ENCODE measurements around the gene PLA2G4E.

PLA2G4E gene

GRCh38 chr15:42016971-42017370 lies 3.9 kb downstream of the PLA2G4E start:
- no peak for DNase-seq

- DNase-seq = no peak
Observed at GRCh38 chr15:42014406-42014805, 6.4 kb downstream of the PLA2G4E start.

- DNase-seq = peak; percentile 53
Observed at GRCh38 chr15:42012928-42013482, 7.8 kb downstream of the PLA2G4E start.

- peak; percentile 94 for DNase-seq
Observed at GRCh38 chr15:42012241-42012640, 8.6 kb downstream of the PLA2G4E start.

- DNase-seq = no peak
Observed at GRCh38 chr15:42011074-42011473, 9.8 kb downstream of the PLA2G4E start.

- DNase-seq = no peak
Observed at GRCh38 chr15:42010434-42010833, 10.4 kb downstream of the PLA2G4E start.

GRCh38 chr15:42009474-42009873 lies 11.4 kb downstream of the PLA2G4E start:
- DNase-seq = no peak

GRCh38 chr15:42009022-42009421 lies 11.8 kb downstream of the PLA2G4E start:
- DNase-seq = no peak

- no peak for DNase-seq
Observed at GRCh38 chr15:42007386-42007785, 13.5 kb downstream of the PLA2G4E start.

GRCh38 chr15:42002333-42002732 lies 18.5 kb downstream of the PLA2G4E start:
- no peak for DNase-seq

GRCh38 chr15:42001236-42001635 lies 19.6 kb downstream of the PLA2G4E start:
- DNase-seq = no peak

- no peak for DNase-seq
Observed at GRCh38 chr15:41999290-42000285, 21.3 kb downstream of the PLA2G4E start.

- DNase-seq = no peak
Observed at GRCh38 chr15:41997845-41998244, 23.0 kb downstream of the PLA2G4E start.

GRCh38 chr15:41996921-41997592 lies 23.8 kb downstream of the PLA2G4E start:
- DNase-seq = no peak

- no peak for DNase-seq
Observed at GRCh38 chr15:41996376-41996775, 24.5 kb downstream of the PLA2G4E start.

- no peak for DNase-seq
Observed at GRCh38 chr15:41995476-41995855, 25.4 kb downstream of the PLA2G4E start.

- DNase-seq = no peak
Observed at GRCh38 chr15:41994772-41995475, 25.9 kb downstream of the PLA2G4E start.

GRCh38 chr15:41994171-41994650 lies 26.6 kb downstream of the PLA2G4E start:
- DNase-seq = no peak

- no peak for DNase-seq
Observed at GRCh38 chr15:41993472-41994170, 27.2 kb downstream of the PLA2G4E start.

GRCh38 chr15:41992803-41993190 lies 28.0 kb downstream of the PLA2G4E start:
- DNase-seq = no peak

GRCh38 chr15:41992151-41992802 lies 28.6 kb downstream of the PLA2G4E start:
- DNase-seq = no peak

- no peak for DNase-seq
Observed at GRCh38 chr15:41990691-41991090, 30.2 kb downstream of the PLA2G4E start.
